AG04449 (cell line): Measurements from ENCODE around the gene NIP7.
"Not testable (repeated sequence)": the region's sequence is repeated elsewhere in the genome, so short reads cannot be mapped to it uniquely, and the experiment has no call there.

Experiments used
- CTCF ChIA-PET: fragments of 350-600 bp; formaldehyde crosslinking; extraction: SDS; loops from one replicate; lab custom pipeline; 2021; ENCODE audit warnings: antibody characterized with exemption; lab: Yijun Ruan, JAX
- POLR2A ChIA-PET: fragments of 400-600, 350-600 bp; formaldehyde crosslinking; extraction: SDS; loops from one replicate; lab custom pipeline; 2020; ENCODE audit warnings: antibody characterized with exemption, inconsistent platforms; lab: Yijun Ruan, JAX
- DNase-seq: peaks from one replicate; pipeline ENCODE4 v3.0.0-alpha.2; 2010; ENCODE audit warnings: low read depth, low spot score
- H3K4me3 ChIP-seq: 2 replicates; pipeline ENCODE4 v1.5.1; 2011; ENCODE audit warnings: low read depth, mild to moderate bottlenecking, control low read depth, low read length
- CTCF ChIP-seq: IDR thresholded peaks from one replicate; pipeline ENCODE4 v1.5.1; 2011; ENCODE audit warnings: mild to moderate bottlenecking, moderate library complexity, low read length, control low read depth, inconsistent platforms; ENCODE audit not compliant: insufficient read depth; ENCODE audit errors: missing control alignments

NIP7 gene

GRCh38 chr16:69339289-69340094 is at the start of gene NIP7, which contains the start of gene COG8:
Gene NIP7, plus strand, starts transcription at chr16:69339772. Its CDS starts 58 bp downstream, at chr16:69339830.
Gene COG8, minus strand, starts transcription at chr16:69339564. Its CDS starts 12 bp downstream, at chr16:69339552.
- H3K4me3 ChIP-seq: peak within 1 kb of the TSS; percentile 97
- peak; percentile 86 for DNase-seq
- ChIA-PET CTCF (interaction anchor here (0.7 to 3.0 kb wide), 9 partner anchors 9 to 414 kb away, joined by 3 to 14 read pairs (median 4); partner anchors contain the start of genes NOB1 and PDF), POLR2A (interaction anchor here (1.0 to 1.5 kb wide), 2 partner anchors 10 to 153 kb away, joined by 3 read pairs; partner anchors contain the start of gene SNTB2)
- peak; percentile 88 for TF ChIP-seq CTCF

GRCh38 chr16:69291657-69292056 is 47.9 kb upstream of the NIP7 start:
- H3K4me3 ChIP-seq, POLR2A ChIA-PET, DNase-seq: not testable (repeated sequence)
- CTCF ChIA-PET: interaction anchor here (0.7 to 1.5 kb wide), 4 partner anchors 19 to 139 kb away, joined by 3 to 5 read pairs (median 3); partner anchors contain the start of gene SNTB2

- no peak for DNase-seq
- CTCF ChIA-PET: interaction anchor here (1.1 kb wide), 1 partner anchor 143 kb away, joined by 7 read pairs; no protein-coding TSS in a partner anchor
- POLR2A ChIA-PET: no interaction called here
Measured at GRCh38 chr16:69293401-69293800, 46.2 kb upstream of the NIP7 start.

GRCh38 chr16:69294051-69294450 is 45.5 kb upstream of the NIP7 start:
- TF ChIP-seq CTCF: no peak
- no peak overlapping the region for H3K4me3 ChIP-seq
- DNase-seq: no peak
- CTCF ChIA-PET: interaction anchor here (2.4 kb wide), 1 partner anchor 144 kb away, joined by 8 read pairs; no protein-coding TSS in a partner anchor
- POLR2A ChIA-PET: no interaction called here

More at GRCh38 chr16:69293401-69293800, 46.2 kb upstream of the NIP7 start:
- H3K4me3 ChIP-seq: no peak overlapping the region
- no peak for TF ChIP-seq CTCF

GRCh38 chr16:69296771-69297170 is 42.8 kb upstream of the NIP7 start:
- CTCF ChIA-PET: interaction anchor here (2.4 kb wide), 1 partner anchor 147 kb away, joined by 8 read pairs; no protein-coding TSS in a partner anchor
- POLR2A ChIA-PET, DNase-seq, H3K4me3 ChIP-seq: not testable (repeated sequence)

- TF ChIP-seq CTCF: no peak
- ChIA-PET CTCF (interaction anchor here (0.8 kb wide), 1 partner anchor 12 kb away, joined by 3 read pairs; no protein-coding TSS in a partner anchor), POLR2A (no interaction called here)
- H3K4me3 ChIP-seq: no peak overlapping the region
- DNase-seq: no peak
Measured at GRCh38 chr16:69298261-69298660, 41.3 kb upstream of the NIP7 start.

GRCh38 chr16:69301187-69301586 is 38.4 kb upstream of the NIP7 start:
- no peak overlapping the region for H3K4me3 ChIP-seq
- POLR2A ChIA-PET: no interaction called here
- no peak for DNase-seq
- CTCF ChIA-PET: interaction anchor here (0.7 to 2.8 kb wide), 5 partner anchors 9 to 151 kb away, joined by 3 to 12 read pairs (median 10); no protein-coding TSS in a partner anchor
- TF ChIP-seq CTCF: no peak
